ENCODE measurements around the gene TIGD7.
"Not testable (repeated sequence)": the region's sequence is repeated elsewhere in the genome, so short reads cannot be mapped to it uniquely, and the experiment has no call there.

The TIGD7 gene

DNA sequence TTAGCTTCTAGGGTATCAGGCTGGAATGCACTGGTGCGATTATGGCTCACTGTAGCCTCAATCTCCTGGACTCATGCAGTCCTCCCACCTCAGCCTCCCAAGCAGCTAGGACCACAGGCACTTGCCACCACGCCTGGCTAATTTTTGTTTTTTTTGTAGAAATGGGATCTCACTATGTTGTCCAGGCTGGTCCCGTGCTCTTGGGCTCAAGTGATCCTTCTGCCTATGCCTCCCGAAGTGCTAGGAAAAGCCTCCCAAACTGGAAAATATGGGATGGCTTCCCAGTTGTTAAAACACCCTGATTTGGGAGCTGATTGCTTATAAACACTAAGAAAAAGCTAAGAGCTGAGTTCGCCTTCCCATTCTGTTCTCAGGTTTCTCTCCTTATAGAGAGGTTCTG, 28.6 kb downstream of the TIGD7 start:
- Mint-ChIP-seq H3K27ac (no peak overlapping the region), H3K4me3 (no peak overlapping the region), H3K9me3 (no peaks in the 10 kb centered on the region), H3K27me3 (ENCODE audit: low read depth) (peaks cover 14% of the 10 kb centered on the region), H3K36me3 (ENCODE audit: low read depth) (no peaks in the 10 kb centered on the region), H3K4me1 (no peaks in the 10 kb centered on the region)
- TF ChIP-seq, protein P1, sequence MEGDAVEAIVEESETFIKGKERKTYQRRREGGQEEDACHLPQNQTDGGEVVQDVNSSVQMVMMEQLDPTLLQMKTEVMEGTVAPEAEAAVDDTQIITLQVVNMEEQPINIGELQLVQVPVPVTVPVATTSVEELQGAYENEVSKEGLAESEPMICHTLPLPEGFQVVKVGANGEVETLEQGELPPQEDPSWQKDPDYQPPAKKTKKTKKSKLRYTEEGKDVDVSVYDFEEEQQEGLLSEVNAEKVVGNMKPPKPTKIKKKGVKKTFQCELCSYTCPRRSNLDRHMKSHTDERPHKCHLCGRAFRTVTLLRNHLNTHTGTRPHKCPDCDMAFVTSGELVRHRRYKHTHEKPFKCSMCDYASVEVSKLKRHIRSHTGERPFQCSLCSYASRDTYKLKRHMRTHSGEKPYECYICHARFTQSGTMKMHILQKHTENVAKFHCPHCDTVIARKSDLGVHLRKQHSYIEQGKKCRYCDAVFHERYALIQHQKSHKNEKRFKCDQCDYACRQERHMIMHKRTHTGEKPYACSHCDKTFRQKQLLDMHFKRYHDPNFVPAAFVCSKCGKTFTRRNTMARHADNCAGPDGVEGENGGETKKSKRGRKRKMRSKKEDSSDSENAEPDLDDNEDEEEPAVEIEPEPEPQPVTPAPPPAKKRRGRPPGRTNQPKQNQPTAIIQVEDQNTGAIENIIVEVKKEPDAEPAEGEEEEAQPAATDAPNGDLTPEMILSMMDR (IDR thresholded peaks at IDR 0.05; ENCODE audit: unreplicated experiment in 3 of 3), result no peak

DNA sequence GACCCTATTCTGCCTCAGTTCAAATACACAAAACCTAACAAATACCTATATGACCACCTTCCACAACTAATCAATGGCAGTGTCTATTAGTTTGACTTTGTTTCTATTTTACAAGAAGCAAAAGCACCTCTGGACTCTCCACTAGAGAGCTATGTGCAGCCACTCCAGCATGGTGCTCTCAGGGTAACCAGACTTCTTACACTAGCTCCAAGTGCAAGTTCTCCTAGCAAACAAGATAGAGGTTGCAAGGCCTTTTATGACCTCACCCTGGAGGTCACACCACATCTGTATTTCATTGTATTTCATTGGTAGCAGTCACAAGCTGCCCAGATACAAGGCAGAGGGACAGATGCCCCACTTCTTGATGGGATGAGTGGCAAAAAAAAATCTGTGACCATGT, 30.3 kb downstream of the TIGD7 start:
- TF ChIP-seq, protein P1 (IDR thresholded peaks at IDR 0.05; ENCODE audit: unreplicated experiment in 3 of 3), result no peak
- peaks cover 1% of the 10 kb centered on the region for H3K9me3 Mint-ChIP-seq
- H3K27me3 Mint-ChIP-seq (ENCODE audit: low read depth), result peaks cover 14% of the 10 kb centered on the region
- no peaks in the 10 kb centered on the region for H3K36me3 Mint-ChIP-seq (ENCODE audit: low read depth)
- no peak overlapping the region for H3K27ac Mint-ChIP-seq
- no peak overlapping the region for H3K4me3 Mint-ChIP-seq
- no peaks in the 10 kb centered on the region for H3K4me1 Mint-ChIP-seq

DNA sequence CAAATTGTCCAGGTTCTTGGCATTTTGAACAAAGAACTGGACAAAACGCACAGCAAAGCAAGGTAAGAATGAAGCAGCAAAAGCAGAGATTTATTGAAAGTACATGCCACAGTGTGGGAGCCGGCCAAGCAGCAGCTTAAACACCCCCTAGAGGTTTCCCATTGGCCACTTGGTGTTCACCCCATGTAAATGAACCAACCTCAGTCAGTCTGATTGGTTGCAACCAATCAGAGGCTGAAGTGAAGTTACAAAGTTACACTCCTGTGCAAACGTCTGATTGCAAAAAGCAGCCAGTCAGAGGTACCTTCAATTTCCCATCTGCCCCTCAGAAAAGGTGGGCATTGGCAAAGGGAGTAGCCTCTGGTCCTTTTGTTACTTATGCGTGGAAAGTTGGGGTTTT, 30.7 kb downstream of the TIGD7 start:
- TF ChIP-seq, protein P1 (IDR thresholded peaks at IDR 0.05; ENCODE audit: unreplicated experiment in 3 of 3), result no peak
- Mint-ChIP-seq H3K4me1 (no peaks in the 10 kb centered on the region), H3K9me3 (peaks cover 2% of the 10 kb centered on the region), H3K36me3 (ENCODE audit: low read depth) (no peaks in the 10 kb centered on the region), H3K27me3 (ENCODE audit: low read depth) (peaks cover 14% of the 10 kb centered on the region), H3K4me3 (no peak overlapping the region), H3K27ac (no peak overlapping the region)

DNA sequence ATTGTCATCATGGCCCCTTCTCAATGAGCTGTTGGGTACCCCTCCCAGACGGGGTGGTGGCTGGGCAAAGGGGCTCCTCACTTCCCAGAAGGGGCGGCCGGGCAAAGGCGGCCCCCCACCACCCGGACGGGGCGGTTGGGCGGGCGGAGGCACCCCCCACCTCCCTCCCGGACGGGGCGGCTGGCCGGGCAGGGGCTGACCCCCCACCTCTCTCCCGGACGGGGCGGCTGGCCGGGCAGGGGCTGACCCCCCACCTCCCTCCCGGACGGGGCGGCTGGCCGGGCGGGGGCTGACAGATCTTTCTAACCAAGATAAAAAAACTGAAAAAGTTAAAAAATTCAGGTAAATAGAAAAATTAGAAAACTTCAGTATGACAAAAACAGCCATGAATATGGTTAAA, 33.9 kb downstream of the TIGD7 start:
- not testable (repeated sequence) for H3K27ac Mint-ChIP-seq; H3K9me3 Mint-ChIP-seq; H3K27me3 Mint-ChIP-seq (ENCODE audit: low read depth); H3K36me3 Mint-ChIP-seq (ENCODE audit: low read depth); H3K4me3 Mint-ChIP-seq; H3K4me1 Mint-ChIP-seq

DNA sequence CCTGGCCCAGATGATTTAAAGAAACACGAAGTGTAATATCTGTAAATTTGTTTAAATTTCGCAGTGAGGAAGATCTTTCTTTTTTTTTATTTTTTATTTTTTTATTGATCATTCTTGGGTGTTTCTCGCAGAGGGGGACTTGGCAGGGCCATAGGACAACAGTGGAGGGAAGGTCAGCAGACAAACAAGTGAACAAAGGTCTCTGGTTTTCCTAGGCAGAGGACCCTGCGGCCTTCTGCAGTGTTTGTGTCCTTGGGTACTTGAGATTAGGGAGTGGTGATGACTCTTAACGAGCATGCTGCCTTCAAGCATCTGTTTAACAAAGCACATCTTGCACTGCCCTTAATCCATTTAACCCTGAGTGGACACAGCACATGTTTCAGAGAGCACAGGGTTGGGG, 34.5 kb downstream of the TIGD7 start:
- not testable (repeated sequence) for H3K27ac Mint-ChIP-seq

DNA sequence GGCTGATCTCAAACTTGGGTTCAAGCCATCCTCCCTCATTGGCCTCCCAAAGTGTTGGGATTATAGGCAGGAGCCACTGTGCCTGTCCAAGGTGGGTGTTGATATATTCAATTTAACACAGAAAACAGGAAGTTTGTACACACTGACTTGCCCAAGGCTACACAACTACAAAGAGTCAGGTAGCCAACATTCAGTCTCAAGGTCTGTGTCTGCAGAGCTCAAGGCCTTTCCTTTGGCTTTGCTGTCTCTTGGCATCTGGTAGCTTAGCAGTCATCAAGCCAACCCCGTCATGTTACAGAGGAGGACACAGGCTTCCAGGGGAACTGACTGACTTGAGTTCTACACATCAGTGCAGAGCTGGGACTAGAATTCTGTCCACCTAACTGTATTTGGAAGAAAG, 36.9 kb downstream of the TIGD7 start:
- TF ChIP-seq, protein P1 (IDR thresholded peaks at IDR 0.05; ENCODE audit: unreplicated experiment in 3 of 3), result no peak
- Mint-ChIP-seq H3K27ac (no peak overlapping the region), H3K27me3 (ENCODE audit: low read depth) (no peaks in the 10 kb centered on the region), H3K4me3 (peak overlapping the region in 1 of 3 experiments; percentile 14), H3K36me3 (ENCODE audit: low read depth) (no peaks in the 10 kb centered on the region), H3K4me1 (no peaks in the 10 kb centered on the region), H3K9me3 (peaks cover 4% of the 10 kb centered on the region)

More for the DNA sequence above, 34.5 kb downstream of the TIGD7 start:
- not testable (repeated sequence) for H3K27me3 Mint-ChIP-seq (ENCODE audit: low read depth); H3K36me3 Mint-ChIP-seq (ENCODE audit: low read depth); H3K9me3 Mint-ChIP-seq; H3K4me3 Mint-ChIP-seq; H3K4me1 Mint-ChIP-seq

DNA sequence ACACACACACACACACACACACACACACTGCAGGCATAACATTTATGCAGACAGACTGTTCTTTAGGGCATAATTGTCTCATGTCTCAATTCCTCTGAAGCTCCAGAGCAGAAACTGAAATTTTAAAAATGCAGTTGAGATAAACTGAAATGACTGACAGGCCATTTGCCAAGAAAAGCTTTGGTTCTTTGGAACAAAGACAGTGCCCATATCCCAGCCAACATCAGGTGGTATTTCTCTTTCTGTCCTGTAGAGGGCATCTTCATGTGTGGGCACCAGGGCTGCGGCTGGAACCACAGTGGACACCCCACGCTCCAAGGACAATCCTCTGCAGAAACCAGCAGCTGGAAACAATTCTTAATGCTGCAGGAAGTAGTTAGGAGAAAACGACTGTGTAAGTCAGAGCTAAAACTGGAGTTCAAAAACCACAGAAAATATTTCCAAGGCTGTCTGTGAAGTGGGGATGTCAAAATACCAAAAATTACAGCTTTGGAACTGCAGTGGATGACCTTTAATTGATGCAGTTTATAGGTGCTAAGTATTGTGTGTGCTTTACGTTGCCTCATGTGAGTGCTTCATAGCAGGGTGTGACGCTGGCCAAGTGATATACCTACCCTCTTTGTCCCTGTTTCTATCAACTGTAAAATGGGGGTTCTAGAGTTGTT, 38.2 kb downstream of the TIGD7 start:
- peak overlapping the region; percentile 12 to 65 (median 65) for H3K4me3 Mint-ChIP-seq
- H3K36me3 Mint-ChIP-seq (ENCODE audit: low read depth), result no peaks in the 10 kb centered on the region
- H3K9me3 Mint-ChIP-seq, result peaks cover 4% of the 10 kb centered on the region
- peaks cover 4% of the 10 kb centered on the region for H3K4me1 Mint-ChIP-seq
- TF ChIP-seq, protein P1 (IDR thresholded peaks at IDR 0.05; ENCODE audit: unreplicated experiment in 3 of 3), result peak in 2 of 3 experiments; percentile 33
- H3K27me3 Mint-ChIP-seq (ENCODE audit: low read depth), result no peaks in the 10 kb centered on the region
- peak overlapping the region in 1 of 3 experiments; percentile 27 for H3K27ac Mint-ChIP-seq
